ENCODE results near the gene SGCE.

DNA sequence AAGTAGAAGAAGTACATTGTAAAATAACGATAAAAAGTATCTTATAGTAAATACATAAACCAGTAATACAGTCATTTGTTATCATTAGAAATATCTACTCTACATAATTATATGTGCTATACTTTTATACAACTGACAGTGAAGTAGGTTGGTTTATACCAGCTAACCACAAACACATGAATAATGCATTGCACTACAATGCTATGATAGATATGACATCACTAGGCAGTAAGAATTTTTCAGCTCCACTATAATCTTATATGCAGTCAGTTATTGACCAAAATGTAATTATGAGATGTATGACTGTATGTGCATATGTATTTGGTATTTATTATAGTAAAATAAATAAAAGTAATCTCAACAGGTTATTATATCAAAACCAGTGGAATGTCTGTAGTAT, 23.4 kb upstream of the SGCE start:
- TF ChIP-seq RAD21 (IDR thresholded peaks at IDR 0.05) (no peak), CTCF (IDR thresholded peaks at IDR 0.05; ENCODE audit: low read depth, low read length, missing input control) (no peak), TAF1 (conservative IDR thresholded peaks at IDR 0.05) (no peak), MAX (IDR thresholded peaks at IDR 0.05) (no peak), JUND (IDR thresholded peaks at IDR 0.05) (no peak), HNF4G (IDR thresholded peaks at IDR 0.05) (no peak), GABPA (IDR thresholded peaks at IDR 0.05 in 1 of 2, conservative IDR thresholded peaks at IDR 0.05 in 1 of 2) (no peak)
- TF ChIP-seq, protein P1, sequence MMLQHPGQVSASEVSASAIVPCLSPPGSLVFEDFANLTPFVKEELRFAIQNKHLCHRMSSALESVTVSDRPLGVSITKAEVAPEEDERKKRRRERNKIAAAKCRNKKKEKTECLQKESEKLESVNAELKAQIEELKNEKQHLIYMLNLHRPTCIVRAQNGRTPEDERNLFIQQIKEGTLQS (IDR thresholded peaks at IDR 0.05): no peak
- TF ChIP-seq, protein P2, sequence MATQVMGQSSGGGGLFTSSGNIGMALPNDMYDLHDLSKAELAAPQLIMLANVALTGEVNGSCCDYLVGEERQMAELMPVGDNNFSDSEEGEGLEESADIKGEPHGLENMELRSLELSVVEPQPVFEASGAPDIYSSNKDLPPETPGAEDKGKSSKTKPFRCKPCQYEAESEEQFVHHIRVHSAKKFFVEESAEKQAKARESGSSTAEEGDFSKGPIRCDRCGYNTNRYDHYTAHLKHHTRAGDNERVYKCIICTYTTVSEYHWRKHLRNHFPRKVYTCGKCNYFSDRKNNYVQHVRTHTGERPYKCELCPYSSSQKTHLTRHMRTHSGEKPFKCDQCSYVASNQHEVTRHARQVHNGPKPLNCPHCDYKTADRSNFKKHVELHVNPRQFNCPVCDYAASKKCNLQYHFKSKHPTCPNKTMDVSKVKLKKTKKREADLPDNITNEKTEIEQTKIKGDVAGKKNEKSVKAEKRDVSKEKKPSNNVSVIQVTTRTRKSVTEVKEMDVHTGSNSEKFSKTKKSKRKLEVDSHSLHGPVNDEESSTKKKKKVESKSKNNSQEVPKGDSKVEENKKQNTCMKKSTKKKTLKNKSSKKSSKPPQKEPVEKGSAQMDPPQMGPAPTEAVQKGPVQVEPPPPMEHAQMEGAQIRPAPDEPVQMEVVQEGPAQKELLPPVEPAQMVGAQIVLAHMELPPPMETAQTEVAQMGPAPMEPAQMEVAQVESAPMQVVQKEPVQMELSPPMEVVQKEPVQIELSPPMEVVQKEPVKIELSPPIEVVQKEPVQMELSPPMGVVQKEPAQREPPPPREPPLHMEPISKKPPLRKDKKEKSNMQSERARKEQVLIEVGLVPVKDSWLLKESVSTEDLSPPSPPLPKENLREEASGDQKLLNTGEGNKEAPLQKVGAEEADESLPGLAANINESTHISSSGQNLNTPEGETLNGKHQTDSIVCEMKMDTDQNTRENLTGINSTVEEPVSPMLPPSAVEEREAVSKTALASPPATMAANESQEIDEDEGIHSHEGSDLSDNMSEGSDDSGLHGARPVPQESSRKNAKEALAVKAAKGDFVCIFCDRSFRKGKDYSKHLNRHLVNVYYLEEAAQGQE (IDR thresholded peaks at IDR 0.05): no peak
